Upper lobe of left lung (tissue), 6 donors: ENCODE measurements around the gene DPP6. TPM values are rescaled to one million over a fixed set of nuclear protein-coding genes. Genes with fewer than 3 reads are reported as not detected.

Experiments
- ATAC-seq, 2 donors: fragments of 200-7000 bp; cut with Tn5 transposase; one replicate each; pipeline ENCODE4 v1.9.1; 2022; ENCODE audit warnings: mild to moderate bottlenecking in 2 of 2, moderate library complexity in 2 of 2; ENCODE audit not compliant: low FRiP score in 2 of 2
- DNase-seq, 2 donors: peaks; one replicate each; pipeline ENCODE4 v3.0.0-alpha.2; 2019 to 2020
- H3K27ac ChIP-seq, 4 donors: fragments of 200-600 bp; sonication (generic); one replicate each; pipeline ENCODE4 v1.5.1; 2016 to 2019
- H3K27me3 ChIP-seq, 4 donors: fragments of 200-600 bp; sonication (generic); one replicate each; pipeline ENCODE4 v1.5.1; 2017 to 2019
- H3K36me3 ChIP-seq, 4 donors: fragments of 200-600 bp; sonication (generic); one replicate each; pipeline ENCODE4 v1.5.1; 2016 to 2019
- H3K4me1 ChIP-seq, 4 donors: fragments of 200-600 bp; sonication (generic); one replicate each; pipeline ENCODE4 v1.5.1; 2018 to 2019
- H3K4me3 ChIP-seq, 4 donors: fragments of 200-600 bp; sonication (generic); one replicate each; pipeline ENCODE4 v1.5.1; 2017 to 2019; ENCODE audit warnings: mild to moderate bottlenecking in 2 of 4, moderate library complexity in 1 of 4
- H3K9me3 ChIP-seq, 4 donors: fragments of 200-600 bp; sonication (generic); one replicate each; pipeline ENCODE4 v1.5.1; 2018 to 2019
- EP300 ChIP-seq, 4 donors: sonication (generic); formaldehyde crosslinking; IDR thresholded peaks; one replicate each; pipeline ENCODE4 v1.5.1; 2017; ENCODE audit warnings: antibody characterized with exemption in 4 of 4, control low read depth in 2 of 4
- POLR2A ChIP-seq, 4 donors: fragments of 450-650 bp; IDR thresholded peaks; one replicate each; pipeline ENCODE4 v1.5.1; 2016 to 2017; ENCODE audit warnings: antibody characterized with exemption in 4 of 4, mild to moderate bottlenecking in 2 of 4
- POLR2AphosphoS5 ChIP-seq, 2 donors: sonication (generic); formaldehyde crosslinking; IDR thresholded peaks; one replicate each; pipeline ENCODE4 v1.5.1; 2017; ENCODE audit warnings: antibody characterized with exemption in 2 of 2
- WGBS, 2 donors: methylation state at CpG; one replicate each; pipeline ENCODE4 v1.1.5; 2017 to 2018; 5-methylcytosine and 5-hydroxymethylcytosine counted together
- total RNA-seq, 6 donors: library from RNA; depleted of rRNA in 4 of 6; stranded (reverse); fragments of >200 nt in 4 of 6; gene quantifications; one replicate each; pipeline versions ENCODE4 v1.1.0 to v1.2.1, GENCODE V29; 2016 to 2021
- TF ChIP-seq, protein P1 (sequence below), 6 experiments: fragments of 450-650 bp in 4 of 6; fragments of 200-600 bp in 2 of 6; sonication (generic) in 2 of 6; IDR thresholded peaks; one replicate each; pipeline ENCODE4 v1.5.1; 2016 to 2019; ENCODE audit warnings: antibody characterized with exemption in 6 of 6
- donor health status: DM: no; HTN: no; CAD: no; lungs with moderate emphysema.
- donor health status: DM: no; HTN: yes; CAD: no; lungs with severe emphysema.

The DPP6 gene
- total RNA-seq, 6 donors from 2014 or later: 0.49 to 3.1 (median 0.86) TPM; not detected in 2

DNA sequence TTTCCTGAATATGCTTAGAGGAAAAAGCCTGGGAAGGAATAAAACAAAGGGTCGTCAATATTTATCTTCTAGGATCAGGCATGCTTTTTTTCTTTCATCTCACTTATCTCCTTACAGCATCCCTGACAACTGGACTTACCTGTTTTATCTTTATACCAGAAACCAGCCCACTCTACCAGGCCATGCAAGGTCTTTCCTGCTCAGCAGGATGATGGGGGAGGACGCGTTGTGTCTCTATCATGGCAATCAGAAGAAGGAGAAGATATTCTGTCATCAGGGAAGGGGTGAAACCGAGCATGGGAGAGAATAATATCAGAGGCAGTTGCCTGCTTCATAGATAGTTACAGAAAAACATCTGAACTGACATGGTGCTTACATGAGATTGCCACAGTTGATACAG lies 445.6 kb downstream of the DPP6 start:
- Histone ChIP-seq H3K4me3 (no peak overlapping the region), H3K27me3 (no peaks in the 10 kb centered on the region), H3K36me3 (no peaks in the 10 kb centered on the region), H3K27ac (no peak overlapping the region), H3K4me1 (no peaks in the 10 kb centered on the region), H3K9me3 (no peaks in the 10 kb centered on the region)
- DNase-seq (no peak), ATAC-seq (no peak)
- 61 to 73% methylated on average over 4 of the region's 4 CpGs for WGBS, 2 donors
- TF ChIP-seq EP300 (IDR thresholded peaks at IDR 0.05): no peak
- TF ChIP-seq, protein P1, sequence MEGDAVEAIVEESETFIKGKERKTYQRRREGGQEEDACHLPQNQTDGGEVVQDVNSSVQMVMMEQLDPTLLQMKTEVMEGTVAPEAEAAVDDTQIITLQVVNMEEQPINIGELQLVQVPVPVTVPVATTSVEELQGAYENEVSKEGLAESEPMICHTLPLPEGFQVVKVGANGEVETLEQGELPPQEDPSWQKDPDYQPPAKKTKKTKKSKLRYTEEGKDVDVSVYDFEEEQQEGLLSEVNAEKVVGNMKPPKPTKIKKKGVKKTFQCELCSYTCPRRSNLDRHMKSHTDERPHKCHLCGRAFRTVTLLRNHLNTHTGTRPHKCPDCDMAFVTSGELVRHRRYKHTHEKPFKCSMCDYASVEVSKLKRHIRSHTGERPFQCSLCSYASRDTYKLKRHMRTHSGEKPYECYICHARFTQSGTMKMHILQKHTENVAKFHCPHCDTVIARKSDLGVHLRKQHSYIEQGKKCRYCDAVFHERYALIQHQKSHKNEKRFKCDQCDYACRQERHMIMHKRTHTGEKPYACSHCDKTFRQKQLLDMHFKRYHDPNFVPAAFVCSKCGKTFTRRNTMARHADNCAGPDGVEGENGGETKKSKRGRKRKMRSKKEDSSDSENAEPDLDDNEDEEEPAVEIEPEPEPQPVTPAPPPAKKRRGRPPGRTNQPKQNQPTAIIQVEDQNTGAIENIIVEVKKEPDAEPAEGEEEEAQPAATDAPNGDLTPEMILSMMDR (IDR thresholded peaks at IDR 0.05): no peak
- no peak for TF ChIP-seq POLR2AphosphoS5 (IDR thresholded peaks at IDR 0.05)
- no peak for TF ChIP-seq POLR2A (IDR thresholded peaks at IDR 0.05)

DNA sequence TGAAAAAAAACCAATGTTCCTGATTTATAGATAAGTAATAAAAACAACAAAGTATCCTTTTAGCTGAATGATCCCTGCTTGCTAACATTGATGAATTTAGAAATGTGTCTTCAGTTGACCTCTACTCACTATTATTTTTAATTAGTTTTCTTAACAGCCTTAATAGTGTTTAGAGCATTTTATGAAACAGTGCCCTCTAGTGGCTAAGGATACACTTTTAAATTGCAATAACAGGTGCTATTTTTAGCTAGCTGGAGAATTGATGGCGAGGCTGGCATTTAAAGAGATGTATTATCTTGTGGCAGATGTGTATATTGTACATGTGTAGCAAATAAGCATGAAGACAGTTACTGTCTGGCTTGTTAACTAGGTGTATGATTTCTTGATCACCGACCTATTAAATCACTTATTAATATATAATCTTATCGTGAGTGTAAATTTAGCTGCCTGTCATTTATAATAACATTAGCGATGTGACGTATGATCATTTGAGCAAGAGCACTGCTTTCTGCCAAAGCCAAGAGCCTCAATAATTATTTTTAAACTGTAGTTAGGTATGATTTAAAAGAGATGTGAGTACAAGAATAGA lies 451.9 kb downstream of the DPP6 start:
- 55 to 56% methylated on average over 5 of the region's 5 CpGs for WGBS, 2 donors
- no peak for TF ChIP-seq POLR2AphosphoS5 (IDR thresholded peaks at IDR 0.05)
- TF ChIP-seq, protein P1 (IDR thresholded peaks at IDR 0.05): peak in 5 of 6 experiments; percentile 28 to 51 (median 43)
- no peak for DNase-seq
- no peak for ATAC-seq
- Histone ChIP-seq H3K4me1 (no peaks in the 10 kb centered on the region), H3K27me3 (no peaks in the 10 kb centered on the region), H3K4me3 (no peak overlapping the region), H3K27ac (no peak overlapping the region), H3K9me3 (no peaks in the 10 kb centered on the region), H3K36me3 (no peaks in the 10 kb centered on the region)

DNA sequence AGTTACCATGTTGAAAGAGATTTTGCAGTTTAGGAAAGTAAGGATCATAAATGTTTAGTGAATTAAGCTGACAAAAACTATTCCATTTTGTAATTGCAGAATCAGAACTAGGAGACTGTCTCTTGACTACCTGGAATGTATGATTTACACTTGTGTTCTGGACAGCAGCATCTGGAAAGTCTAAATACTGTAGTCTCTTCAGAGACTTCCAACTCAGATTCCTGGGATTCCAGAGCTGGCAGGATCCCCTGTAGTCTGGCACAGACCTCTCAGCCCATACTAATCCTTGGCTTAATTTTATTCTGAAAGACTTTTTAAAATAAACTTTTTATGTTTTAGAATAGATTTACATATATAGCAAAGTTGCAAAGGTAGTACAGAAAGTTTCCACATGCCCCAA lies 452.7 kb downstream of the DPP6 start:
- H3K27ac ChIP-seq: no peak overlapping the region
- TF ChIP-seq POLR2AphosphoS5 (IDR thresholded peaks at IDR 0.05) (no peak), POLR2A (IDR thresholded peaks at IDR 0.05) (no peak), EP300 (IDR thresholded peaks at IDR 0.05) (no peak)
- TF ChIP-seq, protein P1 (IDR thresholded peaks at IDR 0.05): no peak
- no peak for ATAC-seq

DNA sequence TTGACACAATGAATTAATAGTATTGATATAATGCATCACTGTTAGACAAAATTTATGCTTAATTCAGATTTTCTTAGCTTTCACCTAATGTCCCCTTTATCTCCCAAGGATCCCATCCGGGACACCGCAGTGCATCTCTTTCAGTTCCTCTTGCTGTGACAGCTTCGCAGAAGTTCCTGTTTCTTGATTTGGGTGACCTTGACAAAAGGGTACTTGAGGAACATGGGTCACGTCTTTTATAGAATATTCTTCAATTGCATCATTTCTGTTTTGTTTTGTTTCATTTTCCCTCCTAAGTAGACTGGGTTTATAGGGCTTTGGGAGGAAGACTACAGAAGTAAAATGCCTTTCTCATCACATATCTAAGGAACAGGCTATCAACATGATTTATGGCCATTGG lies 453.2 kb downstream of the DPP6 start:
- ATAC-seq: no peak
- H3K4me1 ChIP-seq: no peaks in the 10 kb centered on the region
- H3K27ac ChIP-seq: no peak overlapping the region
- H3K27me3 ChIP-seq: no peaks in the 10 kb centered on the region
- H3K9me3 ChIP-seq: no peaks in the 10 kb centered on the region
- WGBS, 2 donors: 57 to 67% methylated on average over 4 of the region's 4 CpGs
- H3K4me3 ChIP-seq: no peak overlapping the region
- DNase-seq: no peak
- no peak for TF ChIP-seq POLR2AphosphoS5 (IDR thresholded peaks at IDR 0.05)
- TF ChIP-seq POLR2A (IDR thresholded peaks at IDR 0.05): no peak
- no peak for TF ChIP-seq EP300 (IDR thresholded peaks at IDR 0.05)
- TF ChIP-seq, protein P1 (IDR thresholded peaks at IDR 0.05): no peak
- H3K36me3 ChIP-seq: no peaks in the 10 kb centered on the region

More for the DNA sequence above, 452.7 kb downstream of the DPP6 start:
- H3K4me1 ChIP-seq: no peaks in the 10 kb centered on the region
- no peaks in the 10 kb centered on the region for H3K27me3 ChIP-seq
- H3K4me3 ChIP-seq: no peak overlapping the region
- no peaks in the 10 kb centered on the region for H3K36me3 ChIP-seq
- no peaks in the 10 kb centered on the region for H3K9me3 ChIP-seq
- no peak for DNase-seq

DNA sequence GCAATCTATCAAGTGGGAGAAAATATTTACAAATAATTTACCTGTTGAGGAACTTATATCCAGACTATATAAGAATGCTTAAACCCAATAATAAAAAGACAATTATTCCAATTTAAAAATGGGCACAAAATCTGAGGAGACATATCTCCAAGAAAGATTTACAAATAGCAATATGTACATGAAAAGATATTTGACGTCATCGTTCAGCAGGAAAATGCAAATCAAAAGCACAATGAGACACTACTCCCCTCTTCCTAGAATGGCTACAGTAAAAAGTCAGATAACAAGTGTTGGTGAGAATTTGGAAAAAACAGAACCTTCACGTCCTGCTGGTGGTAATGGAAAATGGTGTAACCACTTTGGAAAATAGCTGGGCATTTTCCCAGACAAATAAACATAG lies 457.0 kb downstream of the DPP6 start:
- Histone ChIP-seq H3K36me3 (no peaks in the 10 kb centered on the region), H3K4me3 (no peak overlapping the region), H3K4me1 (no peaks in the 10 kb centered on the region), H3K9me3 (no peaks in the 10 kb centered on the region), H3K27ac (no peak overlapping the region), H3K27me3 (no peaks in the 10 kb centered on the region)
- TF ChIP-seq POLR2A (IDR thresholded peaks at IDR 0.05): no peak
- TF ChIP-seq EP300 (IDR thresholded peaks at IDR 0.05): no peak
- no peak for TF ChIP-seq POLR2AphosphoS5 (IDR thresholded peaks at IDR 0.05)
- TF ChIP-seq, protein P1 (IDR thresholded peaks at IDR 0.05): no peak
- ATAC-seq: no peak
- DNase-seq: no peak
- WGBS, 2 donors: 62 to 75% methylated on average over 3 of the region's 3 CpGs
